HEK293T (cell line): ENCODE results near the gene PTPN3.

Experiments used
- ARNT ChIP-seq: fragments of 450-650 bp; IDR thresholded peaks from 2 replicates; pipeline ENCODE4 v1.6.1; 2017; ENCODE audit warnings: mild to moderate bottlenecking
- BHLHE40 ChIP-seq: fragments of 450-650 bp; IDR thresholded peaks from 2 replicates; pipeline ENCODE4 v1.6.1; 2016; ENCODE audit warnings: mild to moderate bottlenecking, moderate library complexity, borderline replicate concordance
- ELF4 ChIP-seq: fragments of 450-650 bp; IDR thresholded peaks from 2 replicates; pipeline ENCODE4 v1.6.1; 2017; ENCODE audit warnings: antibody characterized with exemption
- FOXA1 ChIP-seq: fragments of 450-650 bp; IDR thresholded peaks from 2 replicates; pipeline ENCODE4 v1.6.1; 2016; ENCODE audit warnings: mild to moderate bottlenecking
- FOXK2 ChIP-seq: fragments of 450-650 bp; IDR thresholded peaks from 2 replicates; pipeline ENCODE4 v1.6.1; 2016; ENCODE audit warnings: mild to moderate bottlenecking
- FOXM1 ChIP-seq: fragments of 450-650 bp; IDR thresholded peaks from 2 replicates; pipeline ENCODE4 v1.6.1; 2017; ENCODE audit warnings: mild to moderate bottlenecking, borderline replicate concordance
- HDGF ChIP-seq: fragments of 450-650 bp; IDR thresholded peaks from 2 replicates; pipeline ENCODE4 v1.6.1; 2017; ENCODE audit warnings: antibody characterized with exemption, borderline replicate concordance
- LEF1 ChIP-seq: fragments of 450-650 bp; IDR thresholded peaks from 2 replicates; pipeline ENCODE4 v1.6.1; 2017; ENCODE audit warnings: mild to moderate bottlenecking, borderline replicate concordance
- NFRKB ChIP-seq: fragments of 450-650 bp; IDR thresholded peaks from 2 replicates; pipeline ENCODE4 v1.6.1; 2016; ENCODE audit warnings: mild to moderate bottlenecking, moderate library complexity
- PKNOX1 ChIP-seq: fragments of 450-650 bp; IDR thresholded peaks from 2 replicates; pipeline ENCODE4 v1.6.1; 2016
- SUZ12 ChIP-seq: fragments of 450-650 bp; IDR thresholded peaks from 2 replicates; pipeline ENCODE4 v1.6.1; 2016; ENCODE audit warnings: mild to moderate bottlenecking
- TARDBP ChIP-seq: fragments of 450-650 bp; IDR thresholded peaks from 2 replicates; pipeline ENCODE4 v1.6.1; 2016

- no peak for TF ChIP-seq FOXA1
- TF ChIP-seq HDGF = no peak
- no peak for TF ChIP-seq LEF1
- TF ChIP-seq BHLHE40 = no peak
- TF ChIP-seq ELF4 = no peak
- TF ChIP-seq FOXK2 = no peak
- no peak for TF ChIP-seq NFRKB
- TF ChIP-seq PKNOX1 = no peak
- no peak for TF ChIP-seq FOXM1
- no peak for TF ChIP-seq ARNT
- TF ChIP-seq SUZ12 = no peak
- TF ChIP-seq TARDBP = no peak
Measured at GRCh38 chr9:109335121-109335520, 163.0 kb downstream of the PTPN3 start.
